Measurements from ENCODE around the gene MED27.

Gene MED27

GRCh38 chr9:131971482-131972074 lies 108.1 kb downstream of the MED27 start:
- no peak for TF ChIP-seq CTCF (IDR thresholded peaks at IDR 0.05; ENCODE audit: poor library complexity, severe bottlenecking)
- Histone ChIP-seq H3K4me3 (ENCODE audit: severe bottlenecking) (no peak overlapping the region), H3K36me3 (ENCODE audit: low read depth) (no peaks in the 10 kb centered on the region), H3K27ac (ENCODE audit: poor library complexity, severe bottlenecking) (no peak overlapping the region), H3K4me1 (ENCODE audit: insufficient read depth, poor library complexity, severe bottlenecking) (no peaks in the 10 kb centered on the region), H3K9me3 (ENCODE audit: severe bottlenecking) (no peaks in the 10 kb centered on the region), H3K27me3 (ENCODE audit: insufficient read depth, poor library complexity, severe bottlenecking) (no peaks in the 10 kb centered on the region)
- no peak for ATAC-seq (ENCODE audit: low read depth)
- no peak for DNase-seq (ENCODE audit: low spot score)

- H3K36me3 ChIP-seq (ENCODE audit: low read depth), result no peaks in the 10 kb centered on the region
- H3K9me3 ChIP-seq (ENCODE audit: severe bottlenecking), result no peaks in the 10 kb centered on the region
- no peak for DNase-seq (ENCODE audit: low spot score)
- no peaks in the 10 kb centered on the region for H3K4me1 ChIP-seq (ENCODE audit: insufficient read depth, poor library complexity, severe bottlenecking)
- H3K27me3 ChIP-seq (ENCODE audit: insufficient read depth, poor library complexity, severe bottlenecking), result no peaks in the 10 kb centered on the region
- H3K27ac ChIP-seq (ENCODE audit: poor library complexity, severe bottlenecking), result no peak overlapping the region
- no peak for TF ChIP-seq CTCF (IDR thresholded peaks at IDR 0.05; ENCODE audit: poor library complexity, severe bottlenecking)
- H3K4me3 ChIP-seq (ENCODE audit: severe bottlenecking), result no peak overlapping the region
- ATAC-seq (ENCODE audit: low read depth), result no peak
Measured at GRCh38 chr9:131969469-131969989, 110.1 kb downstream of the MED27 start.

- ATAC-seq (ENCODE audit: low read depth), result no peak
- no peak overlapping the region for H3K27ac ChIP-seq (ENCODE audit: poor library complexity, severe bottlenecking)
Measured at GRCh38 chr9:131968632-131969031, 111.0 kb downstream of the MED27 start.

GRCh38 chr9:131965841-131966240 lies 113.8 kb downstream of the MED27 start:
- TF ChIP-seq CTCF (IDR thresholded peaks at IDR 0.05; ENCODE audit: poor library complexity, severe bottlenecking), result no peak
- H3K4me3 ChIP-seq (ENCODE audit: severe bottlenecking), result no peak overlapping the region
- ATAC-seq (ENCODE audit: low read depth), result no peak
- no peak for DNase-seq (ENCODE audit: low spot score)
- no peak overlapping the region for H3K27ac ChIP-seq (ENCODE audit: poor library complexity, severe bottlenecking)
- no peaks in the 10 kb centered on the region for H3K36me3 ChIP-seq (ENCODE audit: low read depth)
- no peaks in the 10 kb centered on the region for H3K27me3 ChIP-seq (ENCODE audit: insufficient read depth, poor library complexity, severe bottlenecking)
- no peaks in the 10 kb centered on the region for H3K9me3 ChIP-seq (ENCODE audit: severe bottlenecking)
- peaks cover under 1% of the 10 kb centered on the region for H3K4me1 ChIP-seq (ENCODE audit: insufficient read depth, poor library complexity, severe bottlenecking)

More at GRCh38 chr9:131968632-131969031, 111.0 kb downstream of the MED27 start:
- Histone ChIP-seq H3K9me3 (ENCODE audit: severe bottlenecking) (no peaks in the 10 kb centered on the region), H3K27me3 (ENCODE audit: insufficient read depth, poor library complexity, severe bottlenecking) (no peaks in the 10 kb centered on the region), H3K36me3 (ENCODE audit: low read depth) (no peaks in the 10 kb centered on the region), H3K4me3 (ENCODE audit: severe bottlenecking) (no peak overlapping the region), H3K4me1 (ENCODE audit: insufficient read depth, poor library complexity, severe bottlenecking) (no peaks in the 10 kb centered on the region)
- TF ChIP-seq CTCF (IDR thresholded peaks at IDR 0.05; ENCODE audit: poor library complexity, severe bottlenecking), result no peak
- DNase-seq (ENCODE audit: low spot score), result no peak

- no peaks in the 10 kb centered on the region for H3K27me3 ChIP-seq (ENCODE audit: insufficient read depth, poor library complexity, severe bottlenecking)
- no peak for TF ChIP-seq CTCF (IDR thresholded peaks at IDR 0.05; ENCODE audit: poor library complexity, severe bottlenecking)
- ATAC-seq (ENCODE audit: low read depth), result no peak
- H3K9me3 ChIP-seq (ENCODE audit: severe bottlenecking), result no peaks in the 10 kb centered on the region
- H3K27ac ChIP-seq (ENCODE audit: poor library complexity, severe bottlenecking), result no peak overlapping the region
- H3K4me3 ChIP-seq (ENCODE audit: severe bottlenecking), result no peak overlapping the region
- DNase-seq (ENCODE audit: low spot score), result no peak
- H3K36me3 ChIP-seq (ENCODE audit: low read depth), result no peaks in the 10 kb centered on the region
- peaks cover 5% of the 10 kb centered on the region for H3K4me1 ChIP-seq (ENCODE audit: insufficient read depth, poor library complexity, severe bottlenecking)
Measured at GRCh38 chr9:131965103-131965502, 114.6 kb downstream of the MED27 start.

Measured in RWPE2 (cell line).